Spleen (tissue), 7 donors: ENCODE measurements around the gene SHISA9.

ENCODE experiments used
- CTCF ChIP-seq, 11 experiments: fragments of 200-600 bp in 7 of 11; fragments of 450-650 bp in 4 of 11; sonication (generic) in 4 of 11; IDR thresholded peaks in 8 of 11; conservative IDR thresholded peaks in 3 of 11; 1 replicate in 7 of 11; 2 replicates in 4 of 11; pipeline versions ENCODE4 v1.4.0 to v1.8.0; 2016 to 2021; ENCODE audit warnings: antibody characterized with exemption in 11 of 11, inconsistent platforms in 4 of 11, mild to moderate bottlenecking in 1 of 11
- POLR2A ChIP-seq, 3 donors: fragments of 450-650 bp; IDR thresholded peaks; one replicate each; pipeline ENCODE4 v1.5.1; 2017; ENCODE audit warnings: antibody characterized with exemption in 3 of 3, mild to moderate bottlenecking in 1 of 3
- POLR2AphosphoS5 ChIP-seq, 3 donors: sonication (generic); formaldehyde crosslinking; IDR thresholded peaks; one replicate each; pipeline ENCODE4 v1.5.1; 2017; ENCODE audit warnings: antibody characterized with exemption in 3 of 3
- donor health status: DM: no; HTN: no; CAD: no; lungs with moderate emphysema.
- donor health status: DM: no; HTN: no; CAD: no.
- donor health status: DM: no; HTN: no; CAD: no.

- TF ChIP-seq CTCF (IDR thresholded peaks at IDR 0.05 in 8 of 11, conservative IDR thresholded peaks at IDR 0.05 in 3 of 11) (no peak), POLR2AphosphoS5 (IDR thresholded peaks at IDR 0.05) (no peak), POLR2A (IDR thresholded peaks at IDR 0.05) (no peak)
These were observed 218.7 kb downstream of the SHISA9 start for GRCh38 chr16:13120091-13120490.
